ENCODE measurements around the gene CD9.

The CD9 gene

DNA sequence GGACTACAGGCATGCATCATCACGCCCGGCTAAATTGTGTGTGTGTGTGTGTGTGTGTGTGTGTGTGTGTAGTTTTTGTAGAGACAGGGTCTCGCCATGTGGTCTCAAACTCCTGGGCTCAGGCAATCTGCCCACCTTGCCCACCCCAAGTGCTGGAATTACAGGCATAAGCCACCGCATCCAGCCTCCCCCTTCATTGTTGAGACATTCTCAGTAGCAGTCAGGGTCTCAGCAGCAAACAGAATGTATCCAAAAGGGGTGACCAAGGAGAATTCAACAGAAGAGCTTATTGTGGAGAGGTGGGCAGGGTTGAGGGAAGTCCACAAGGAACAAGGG lies 73.0 kb downstream of the CD9 start:
- no peak for DNase-seq (ENCODE audit: low read depth in 2 of 2, low spot score in 1 of 2)

- DNase-seq (ENCODE audit: low read depth in 2 of 2, low spot score in 1 of 2), result no peak
Measured at GRCh38 chr12:6273541-6274230, 73.5 kb downstream of the CD9 start.

GRCh38 chr12:6274231-6275221 lies 74.3 kb downstream of the CD9 start:
- no peak for DNase-seq (ENCODE audit: low read depth in 2 of 2, low spot score in 1 of 2)

DNA sequence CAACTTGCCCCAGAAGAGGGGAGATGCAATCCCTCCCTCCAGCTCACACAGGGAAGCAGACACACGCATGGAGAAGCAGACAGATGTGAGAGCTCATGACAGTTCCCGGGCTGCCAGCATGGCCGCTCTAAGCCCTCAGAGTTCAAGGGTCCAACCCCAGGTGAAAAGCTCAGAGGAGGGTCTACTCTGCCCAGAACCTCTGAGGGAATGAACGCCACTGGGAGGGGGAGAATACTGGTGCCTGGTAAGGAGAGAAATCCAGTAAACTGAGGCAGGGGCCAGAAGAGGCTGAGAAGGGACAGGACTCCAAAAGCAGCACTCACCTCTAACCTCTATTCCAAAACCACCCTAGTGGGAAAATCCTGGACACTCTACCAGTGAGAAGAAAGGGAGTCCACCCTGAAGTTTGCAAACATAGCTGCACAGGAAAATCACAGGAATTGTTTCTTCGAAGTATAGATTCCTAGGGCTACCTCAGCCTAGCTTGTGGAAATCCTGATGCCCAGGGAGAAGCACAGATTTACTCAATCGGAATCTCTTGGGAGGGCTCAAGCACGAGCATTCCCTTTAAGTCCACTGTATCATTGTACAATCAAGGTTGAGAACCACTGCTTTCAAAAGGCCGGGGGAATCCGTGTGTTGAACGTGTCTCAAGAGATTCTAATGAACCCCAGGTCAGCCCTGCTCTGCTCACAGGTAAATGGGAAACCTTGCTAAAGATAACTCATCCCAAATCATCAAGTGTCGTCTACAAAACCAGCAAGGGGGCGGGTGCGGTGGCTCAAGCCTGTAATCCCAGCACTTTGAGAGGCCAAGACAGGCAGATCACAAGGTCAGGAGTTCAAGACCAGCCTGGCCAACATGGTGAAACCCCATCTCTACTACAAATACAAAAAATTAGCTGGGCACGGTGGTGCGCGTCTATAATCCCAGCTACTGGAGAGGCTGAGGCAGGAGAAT lies 76.0 kb downstream of the CD9 start:
- no peak for DNase-seq (ENCODE audit: low read depth in 2 of 2, low spot score in 1 of 2)

DNA sequence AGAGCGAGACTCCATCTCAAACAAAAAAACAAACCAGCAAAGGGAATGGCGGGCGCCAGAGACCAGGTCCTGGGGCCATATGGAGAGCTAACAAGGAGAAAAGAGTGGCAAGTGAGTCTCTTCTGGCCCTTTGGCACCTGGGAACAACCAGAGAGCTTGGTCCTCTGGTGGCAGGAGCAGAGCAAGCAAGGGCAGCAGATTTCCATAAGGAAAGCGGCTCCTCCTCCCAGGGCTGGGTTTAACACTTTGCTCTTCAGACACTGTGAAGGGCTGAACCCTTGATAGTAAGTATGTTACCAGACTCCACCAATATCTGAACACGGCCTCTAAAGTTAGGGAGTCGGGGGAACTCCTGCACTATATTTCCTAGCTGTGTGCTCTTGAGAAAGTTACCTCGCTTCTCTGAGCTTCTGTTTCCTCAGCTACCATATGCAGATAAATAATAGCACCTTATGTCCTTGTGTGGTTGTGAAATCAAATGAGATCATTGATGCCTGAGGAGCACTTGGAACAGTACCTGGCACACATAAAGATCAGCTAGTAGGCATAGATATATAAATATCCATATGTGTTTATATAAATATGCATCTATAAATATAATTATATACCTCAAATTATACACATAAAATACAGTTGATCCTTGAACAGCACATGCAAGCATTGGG lies 76.9 kb downstream of the CD9 start:
- no peak for DNase-seq (ENCODE audit: low read depth in 2 of 2, low spot score in 1 of 2)

- no peak for DNase-seq (ENCODE audit: low read depth in 2 of 2, low spot score in 1 of 2)
Measured at GRCh38 chr12:6277982-6278438, 77.8 kb downstream of the CD9 start.

GRCh38 chr12:6278439-6279255 lies 78.4 kb downstream of the CD9 start:
- DNase-seq (ENCODE audit: low read depth in 2 of 2, low spot score in 1 of 2), result peak; percentile 67

DNA sequence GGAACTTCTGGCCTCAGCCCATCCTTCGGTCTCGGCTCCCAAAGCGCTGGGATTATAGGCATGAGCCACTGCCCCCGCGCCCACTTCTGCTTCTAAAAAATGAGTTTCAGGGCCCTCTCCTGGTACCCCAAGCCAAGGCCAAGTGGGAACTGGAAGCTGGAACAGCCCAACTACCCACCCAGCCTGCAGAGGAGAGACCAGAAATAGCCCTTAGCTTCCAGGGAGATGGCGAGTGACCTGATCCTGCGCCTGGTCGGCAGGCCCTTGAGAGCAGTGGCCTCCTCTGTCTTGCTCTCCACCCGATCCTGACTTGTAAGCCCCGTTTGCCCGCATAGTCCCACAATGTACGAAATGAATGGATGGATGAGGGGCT lies 79.0 kb downstream of the CD9 start:
- DNase-seq (ENCODE audit: low read depth in 2 of 2, low spot score in 1 of 2), result no peak

DNA sequence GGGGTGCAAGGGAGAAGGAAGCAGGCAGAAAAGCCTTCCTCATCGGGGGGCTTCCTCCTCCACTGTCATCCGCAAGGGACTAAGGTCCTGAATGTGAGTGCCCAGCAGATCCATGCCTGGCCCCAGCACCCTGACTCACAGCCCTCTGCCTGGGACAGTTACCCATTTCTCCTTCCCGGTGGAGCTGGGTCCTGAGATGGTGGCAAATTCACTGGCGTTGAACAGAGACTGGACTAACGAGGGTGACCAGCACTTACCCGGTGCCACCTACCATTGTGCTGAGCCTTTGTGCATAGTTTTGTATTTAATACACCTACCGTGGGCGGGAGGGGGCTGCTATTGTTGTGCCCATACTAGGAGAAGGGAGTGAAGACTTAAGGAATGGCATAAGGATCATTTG lies 79.4 kb downstream of the CD9 start:
- no peak for DNase-seq (ENCODE audit: low read depth in 2 of 2, low spot score in 1 of 2)

- no peak for DNase-seq (ENCODE audit: low read depth in 2 of 2, low spot score in 1 of 2)
Measured at GRCh38 chr12:6280053-6280469, 79.9 kb downstream of the CD9 start.

- DNase-seq (ENCODE audit: low read depth in 2 of 2, low spot score in 1 of 2), result no peak
Measured at GRCh38 chr12:6280672-6281071, 80.5 kb downstream of the CD9 start.

- DNase-seq (ENCODE audit: low read depth in 2 of 2, low spot score in 1 of 2), result no peak
Measured at GRCh38 chr12:6281081-6281809, 81.0 kb downstream of the CD9 start.

GRCh38 chr12:6282453-6282840 lies 82.2 kb downstream of the CD9 start:
- DNase-seq (ENCODE audit: low read depth in 2 of 2, low spot score in 1 of 2), result no peak

DNA sequence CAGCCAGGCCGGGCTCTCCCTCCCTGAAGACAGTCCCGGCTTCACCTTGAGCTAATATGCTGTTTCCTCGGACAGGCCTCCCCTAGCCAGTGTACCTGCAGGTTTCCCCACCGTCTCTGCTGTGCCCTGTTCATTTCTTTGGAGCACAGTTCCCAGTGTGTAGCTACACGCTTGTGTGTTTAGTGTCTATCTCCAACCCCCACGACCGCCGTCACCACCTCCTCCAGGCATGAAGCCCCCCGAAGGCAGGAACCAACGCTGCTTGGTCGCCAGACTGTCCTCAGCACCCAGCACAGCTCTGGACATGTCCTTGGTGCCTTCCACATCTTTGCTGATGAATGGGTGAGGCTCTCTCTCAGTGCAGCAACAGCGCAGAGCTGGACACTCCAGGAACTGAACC lies 84.1 kb downstream of the CD9 start:
- DNase-seq (ENCODE audit: low read depth in 2 of 2, low spot score in 1 of 2), result no peak

- peak; percentile 21 to 34 for DNase-seq (ENCODE audit: low read depth in 2 of 2, low spot score in 1 of 2)
Measured at GRCh38 chr12:6285063-6285477, 84.9 kb downstream of the CD9 start.

GRCh38 chr12:6285532-6286306 lies 85.5 kb downstream of the CD9 start:
- no peak for DNase-seq (ENCODE audit: low read depth in 2 of 2, low spot score in 1 of 2)

Data from stimulated activated CD8-positive, alpha-beta memory T cell treated with anti-CD3 and anti-CD28 coated beads, Interleukin-4, amount 100 ng/mL, for 1 hour (primary cell).